HG02588 (cell line): ENCODE data around the gene PELI2.

ENCODE experiments used
- ATAC-seq: cut with Tn5 transposase; IDR thresholded peaks from one replicate; pipeline ENCODE4 v1.9.1; 2021; ENCODE audit warnings: mild to moderate bottlenecking, moderate library complexity; ENCODE audit not compliant: unreplicated experiment

The PELI2 gene

DNA sequence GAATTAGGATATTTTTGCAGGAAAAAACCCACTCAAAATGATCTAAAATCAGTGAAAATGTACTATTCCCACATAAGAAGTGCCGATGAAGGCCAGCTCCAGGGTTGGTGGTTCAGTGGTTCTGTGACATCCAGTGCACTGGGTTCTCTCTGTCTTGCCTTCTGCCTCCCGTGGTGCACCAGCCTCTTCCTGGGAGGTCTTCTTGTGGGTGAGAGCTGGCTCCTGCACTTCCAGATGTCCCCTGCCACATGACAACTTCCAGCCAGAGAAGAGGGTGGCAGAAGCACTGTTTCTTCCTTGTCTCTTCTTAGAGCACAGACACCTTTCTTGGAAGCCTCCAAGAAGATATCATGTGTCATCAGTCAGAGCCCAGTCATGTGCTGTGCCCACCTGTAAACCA lies 170.9 kb downstream of the PELI2 start:
- ATAC-seq, result no peak

DNA sequence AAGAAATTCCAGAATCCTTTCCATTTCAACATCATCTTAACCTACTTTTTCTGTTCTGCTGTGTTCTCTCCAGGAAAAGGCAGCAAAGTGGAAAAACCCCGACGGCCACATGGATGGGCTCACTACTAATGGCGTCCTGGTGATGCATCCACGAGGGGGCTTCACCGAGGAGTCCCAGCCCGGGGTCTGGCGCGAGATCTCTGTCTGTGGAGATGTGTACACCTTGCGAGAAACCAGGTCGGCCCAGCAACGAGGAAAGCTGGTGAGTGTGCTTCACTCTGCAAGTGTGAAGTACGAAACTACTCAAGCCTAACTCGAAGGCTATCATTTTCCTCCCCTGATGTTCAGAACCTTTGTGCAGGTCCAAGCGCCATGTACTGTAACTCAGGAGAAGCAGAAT lies 172.0 kb downstream of the PELI2 start:
- ATAC-seq, result no peak

DNA sequence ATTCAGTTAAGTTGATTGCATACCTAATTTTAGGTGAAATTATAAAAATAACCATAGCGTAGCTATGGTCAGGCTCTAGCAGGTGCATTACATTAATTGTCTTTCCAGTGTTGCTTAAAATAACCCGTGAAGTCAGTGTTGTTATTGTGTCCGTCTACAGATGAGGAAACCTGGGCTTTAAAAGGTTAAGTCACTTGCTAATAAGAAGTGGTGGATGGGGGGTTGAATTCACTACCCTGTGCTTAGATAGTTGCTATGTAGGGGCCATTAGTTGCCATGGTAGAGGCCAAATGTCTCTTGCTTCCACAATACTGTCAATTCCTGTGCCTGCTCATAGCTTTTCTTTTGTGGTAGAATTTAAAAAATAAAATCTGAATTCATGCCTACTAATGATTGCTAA lies 174.8 kb downstream of the PELI2 start:
- no peak for ATAC-seq

DNA sequence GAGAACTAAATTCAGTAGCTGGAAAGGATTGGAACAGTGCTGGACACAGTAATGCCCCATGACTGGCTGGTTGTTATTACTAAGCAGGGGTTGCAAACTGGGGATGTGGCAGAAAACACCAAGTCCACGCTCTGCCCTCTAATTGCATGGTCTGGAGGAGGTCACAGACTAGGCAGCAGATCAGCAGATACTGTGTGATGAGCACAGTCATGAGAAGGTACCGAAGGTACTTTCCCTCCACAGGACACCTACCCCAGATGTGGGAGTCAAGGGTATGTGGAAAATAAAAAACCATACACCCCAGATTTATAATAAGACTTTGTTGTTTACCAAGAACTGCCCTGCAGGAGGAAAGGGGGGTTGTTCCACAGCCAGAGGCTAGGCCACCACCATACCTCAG lies 175.3 kb downstream of the PELI2 start:
- ATAC-seq, result no peak

DNA sequence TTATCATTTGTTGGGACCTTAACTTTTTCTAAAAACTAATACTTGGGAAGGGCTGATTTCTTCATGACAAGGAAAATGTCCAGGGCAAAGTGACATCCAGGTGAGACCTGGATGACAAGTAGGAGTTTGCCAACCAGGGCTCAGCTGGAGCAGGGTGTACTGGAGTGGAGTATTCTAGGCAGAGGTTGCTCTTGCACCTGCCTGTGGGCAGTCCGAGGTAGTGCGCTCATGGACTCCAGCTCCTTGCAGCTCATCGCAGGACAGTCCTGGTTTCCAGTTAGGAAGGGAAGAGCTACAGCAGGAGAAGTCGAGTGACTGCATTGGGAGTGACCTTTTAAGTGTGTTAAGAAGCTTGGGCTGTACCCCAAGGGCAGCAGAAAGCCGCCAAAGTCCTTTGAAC lies 175.9 kb downstream of the PELI2 start:
- no peak for ATAC-seq

DNA sequence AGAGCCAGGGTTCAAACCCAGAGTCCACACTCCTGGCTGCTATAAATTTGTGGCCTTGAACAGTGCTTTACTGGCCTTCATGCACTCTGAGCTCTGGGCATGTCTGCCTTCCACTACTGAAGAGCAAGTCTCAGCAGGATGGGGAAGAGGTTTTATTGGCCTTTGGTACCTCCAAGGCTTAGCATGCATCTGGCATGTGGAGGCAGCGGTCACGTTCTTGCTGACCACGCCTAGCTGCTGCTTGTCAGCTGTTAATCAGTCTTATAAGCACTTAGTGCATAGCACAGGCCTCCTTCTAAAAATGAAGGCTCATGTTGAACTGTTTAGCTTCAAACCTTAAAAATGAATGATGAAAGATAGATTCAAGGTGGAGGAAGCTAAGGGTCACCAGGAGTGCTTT lies 177.5 kb downstream of the PELI2 start:
- ATAC-seq, result no peak

DNA sequence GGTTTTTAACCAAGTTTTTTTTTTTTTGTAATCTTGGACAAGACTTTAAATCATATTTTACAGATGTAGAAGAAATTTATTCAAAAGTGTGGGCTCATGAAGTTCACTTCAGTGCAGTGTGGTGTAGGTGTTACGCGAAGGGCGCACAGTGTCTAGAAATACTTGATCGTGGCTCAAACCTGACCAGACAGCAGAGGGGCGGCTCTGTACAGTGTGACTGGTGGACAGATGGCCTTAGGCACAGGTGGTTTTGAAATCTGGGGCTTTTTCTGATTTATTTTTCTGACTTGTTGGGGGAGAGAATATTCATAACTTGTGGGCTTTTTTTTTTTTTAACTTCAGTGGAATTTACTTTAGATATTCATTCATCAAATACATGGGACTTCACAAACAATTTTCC lies 179.2 kb downstream of the PELI2 start:
- ATAC-seq, result no peak

DNA sequence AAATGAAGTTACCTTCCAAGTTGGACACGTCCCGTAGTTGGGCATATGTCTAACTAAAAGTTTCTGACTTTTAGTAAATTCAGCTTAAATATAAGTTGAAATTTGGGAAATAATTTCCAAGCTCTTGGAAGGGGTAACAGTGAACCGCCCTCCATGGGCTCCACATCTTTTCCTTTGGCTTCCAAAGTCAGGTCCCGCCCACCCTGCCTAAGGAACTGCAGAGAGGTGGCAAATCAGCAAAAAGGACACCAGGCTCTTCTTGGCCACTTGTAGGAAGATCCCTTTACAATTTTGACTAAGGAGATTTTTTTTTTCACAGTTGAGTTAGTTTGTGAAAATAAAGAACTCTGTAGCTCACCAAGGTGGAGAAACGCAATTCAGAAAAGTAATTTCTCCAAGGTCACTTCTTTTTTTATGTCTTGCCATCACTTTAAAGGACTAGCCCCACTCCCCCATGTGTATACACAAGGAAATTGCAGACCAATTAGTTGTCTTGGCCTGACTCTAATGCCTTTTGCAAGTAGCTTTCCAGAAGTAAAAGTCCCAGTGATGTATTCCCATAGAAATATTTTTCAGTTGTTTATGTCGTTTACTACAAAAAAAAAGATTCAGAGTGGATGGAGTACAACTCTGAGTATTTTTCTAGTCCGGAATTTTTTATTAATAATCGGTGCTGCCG lies 181.2 kb downstream of the PELI2 start:
- no peak for ATAC-seq

DNA sequence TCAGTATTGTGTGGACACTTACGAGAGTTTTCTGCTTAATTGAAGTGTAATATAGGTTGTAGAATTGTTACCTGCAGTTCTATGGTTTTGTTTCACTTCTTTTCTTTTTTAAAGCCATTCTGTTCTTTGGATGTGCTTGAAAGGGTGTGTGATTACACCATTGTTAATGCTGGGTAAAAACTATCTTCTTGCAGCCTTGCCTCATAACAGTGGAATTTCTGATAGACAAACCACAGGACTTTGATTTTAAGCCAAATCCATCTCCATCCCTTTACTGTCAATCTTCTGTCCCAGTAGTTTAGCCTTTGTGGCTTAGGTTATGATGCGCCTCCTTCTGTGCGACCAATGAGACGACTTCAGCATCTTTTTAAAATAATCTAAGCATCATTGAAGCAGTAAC lies 182.3 kb downstream of the PELI2 start:
- no peak for ATAC-seq

DNA sequence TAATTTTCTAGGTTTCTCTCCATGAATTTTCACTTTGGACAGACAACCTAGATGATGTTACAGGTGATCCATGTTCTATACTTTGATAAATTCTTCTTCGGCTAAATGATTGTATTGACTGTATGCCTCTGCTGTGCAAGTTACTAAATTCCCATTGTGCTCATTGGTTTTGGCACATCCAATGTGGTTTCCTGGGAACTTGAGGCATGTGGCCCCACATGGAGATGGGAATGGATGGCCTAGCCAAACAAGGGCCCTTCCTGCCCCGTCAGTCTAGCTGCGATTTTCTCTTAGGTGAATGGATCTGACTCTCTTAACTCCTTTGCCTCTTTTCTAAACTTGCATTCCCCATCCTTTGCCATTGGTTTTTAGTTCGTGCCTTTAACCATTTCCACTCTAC lies 186.2 kb downstream of the PELI2 start:
- ATAC-seq, result no peak

DNA sequence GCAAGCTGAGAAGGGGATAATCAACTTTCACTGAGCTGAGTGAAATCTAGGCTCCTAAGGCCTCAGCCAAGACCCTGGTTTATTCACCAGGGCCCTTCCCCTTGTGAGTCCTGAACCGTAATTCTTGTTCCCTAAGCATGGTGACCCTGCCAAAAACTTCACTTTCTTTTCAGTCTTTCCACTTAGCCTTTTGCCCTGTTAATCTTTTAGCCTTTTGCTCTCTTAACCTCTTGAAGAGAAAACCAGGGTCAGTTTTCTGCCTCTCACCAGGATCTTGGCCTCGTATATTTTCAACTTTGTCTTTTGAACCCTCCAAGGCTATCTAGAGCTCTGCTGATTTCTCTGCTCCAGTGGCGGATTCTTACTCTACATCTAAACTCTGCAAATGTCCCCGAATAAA lies 191.0 kb downstream of the PELI2 start:
- ATAC-seq, result no peak

DNA sequence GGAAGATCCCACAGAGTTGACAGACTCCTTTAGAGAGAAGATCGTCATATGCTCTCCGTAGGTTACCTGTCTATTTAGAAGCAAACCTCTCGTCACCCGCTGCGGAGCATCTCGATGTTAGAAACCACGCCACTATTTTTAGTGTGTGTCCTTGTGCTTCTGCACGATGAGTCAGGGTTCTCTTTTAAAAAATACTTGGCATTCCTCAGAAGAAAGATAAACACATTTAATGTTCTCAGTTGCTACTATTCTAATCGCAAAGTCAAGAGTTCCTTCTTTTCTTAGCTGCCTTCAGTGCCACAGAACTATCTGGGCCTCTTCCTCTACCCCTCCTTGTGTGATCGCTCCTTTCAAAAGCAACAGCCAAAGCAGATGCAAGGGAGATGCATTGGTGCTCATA lies 192.4 kb downstream of the PELI2 start:
- no peak for ATAC-seq

DNA sequence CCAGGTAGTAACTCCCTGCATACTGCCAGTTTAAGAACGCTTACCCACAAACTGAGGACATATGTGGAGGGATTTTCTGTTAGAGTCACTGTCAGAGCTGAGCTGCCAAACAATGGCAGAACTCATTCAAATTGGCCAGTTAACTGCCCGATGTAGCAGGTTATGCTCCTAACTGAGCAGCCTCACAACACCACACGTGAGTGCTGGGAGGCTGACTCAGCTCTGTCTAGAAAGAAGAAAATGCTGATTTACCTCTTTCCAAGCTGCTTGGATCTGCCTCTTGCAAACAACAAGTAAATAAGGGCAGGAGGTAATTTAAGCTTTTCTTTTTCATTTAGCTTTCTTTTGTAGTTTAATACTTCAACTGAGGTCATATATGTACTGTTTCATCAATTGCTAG lies 195.6 kb downstream of the PELI2 start:
- no peak for ATAC-seq

DNA sequence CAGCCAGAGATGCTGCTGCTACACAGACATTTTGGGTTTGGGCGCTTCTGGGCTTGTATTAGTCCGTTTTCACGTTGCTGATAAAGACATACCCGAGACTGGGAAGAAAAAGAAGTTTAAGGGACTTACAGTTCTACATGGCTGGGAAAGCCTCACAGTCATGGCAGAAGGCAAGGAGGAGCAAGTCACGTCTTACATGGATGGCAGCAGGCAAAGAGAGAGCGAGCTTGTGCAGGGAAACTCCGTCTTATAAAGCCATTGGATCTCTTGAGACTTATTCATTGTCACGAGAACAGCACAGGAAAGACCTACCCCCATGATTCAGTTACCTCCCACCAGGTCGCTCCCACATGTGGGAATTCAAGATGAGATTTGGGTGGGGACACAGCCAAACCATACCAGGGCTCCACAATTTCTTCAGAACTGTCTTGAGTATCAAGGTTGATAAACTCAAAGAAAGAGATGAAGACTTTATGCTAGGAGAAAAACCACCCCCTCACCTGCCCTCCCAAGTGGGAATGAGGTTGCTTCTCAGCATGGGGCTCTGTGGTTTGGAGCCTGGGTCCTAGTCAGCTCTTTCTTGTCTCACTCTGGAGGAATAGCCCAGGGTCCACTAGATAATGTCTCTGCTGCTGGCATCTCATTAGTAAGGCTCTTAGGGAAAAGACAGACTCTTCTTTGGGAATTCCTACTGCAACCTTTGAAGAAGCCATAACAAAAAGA lies 200.3 kb downstream of the PELI2 start:
- no peak for ATAC-seq

DNA sequence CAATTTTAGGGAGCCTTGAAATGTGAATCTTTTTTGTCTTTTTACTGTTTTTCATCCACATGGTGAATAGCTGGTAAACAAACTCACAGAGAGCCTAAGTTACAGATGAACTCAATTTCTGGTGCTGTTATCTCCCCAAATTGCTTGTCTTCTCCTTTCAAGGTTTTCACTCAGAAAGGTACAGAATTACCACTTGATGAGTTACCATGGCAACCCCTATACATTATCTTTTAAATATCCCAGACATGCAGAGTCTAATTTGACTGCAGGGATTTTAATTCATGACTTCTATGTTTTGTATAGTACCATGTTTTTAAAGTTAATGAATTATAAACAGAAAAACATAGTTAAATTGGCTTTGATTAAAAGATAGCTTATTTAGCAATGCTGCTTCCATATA lies 203.7 kb downstream of the PELI2 start:
- ATAC-seq, result no peak

DNA sequence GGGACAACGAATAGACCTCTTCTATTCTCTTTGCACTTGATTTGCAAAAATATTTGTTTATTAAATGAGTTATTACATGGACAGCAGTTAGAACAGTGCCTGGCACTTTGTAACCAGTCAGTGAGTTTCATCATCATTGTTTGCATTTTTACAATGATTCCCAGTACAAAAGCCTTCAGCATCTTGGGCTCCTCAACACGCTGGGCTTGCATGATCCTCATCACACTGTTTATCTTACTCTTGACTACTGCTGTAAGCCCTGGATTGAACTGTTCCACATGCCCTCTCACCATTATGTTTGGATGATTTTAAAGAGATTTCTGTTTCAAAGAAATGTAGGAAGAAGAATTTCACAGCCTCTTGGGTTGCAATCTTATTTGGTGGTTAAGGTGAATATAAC lies 204.3 kb downstream of the PELI2 start:
- ATAC-seq, result no peak

DNA sequence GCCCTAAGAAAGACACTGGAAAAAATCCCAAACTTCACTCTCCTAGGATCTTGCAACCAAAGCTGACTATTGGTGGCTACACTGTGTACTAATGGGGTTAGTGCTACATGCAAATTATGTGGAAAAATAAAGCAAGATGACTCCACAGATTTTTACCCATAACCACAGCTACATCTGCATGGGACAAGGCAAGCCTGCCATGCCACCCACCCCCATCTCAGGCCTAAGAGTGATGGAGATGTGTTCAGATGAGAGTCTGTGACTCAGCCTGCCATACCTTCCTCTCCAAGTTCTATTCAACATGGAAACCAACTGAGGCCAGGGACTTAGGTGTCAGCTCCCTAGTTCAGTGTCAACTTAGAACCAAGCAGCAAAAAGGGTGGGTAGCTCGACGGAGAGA lies 206.2 kb downstream of the PELI2 start:
- no peak for ATAC-seq

DNA sequence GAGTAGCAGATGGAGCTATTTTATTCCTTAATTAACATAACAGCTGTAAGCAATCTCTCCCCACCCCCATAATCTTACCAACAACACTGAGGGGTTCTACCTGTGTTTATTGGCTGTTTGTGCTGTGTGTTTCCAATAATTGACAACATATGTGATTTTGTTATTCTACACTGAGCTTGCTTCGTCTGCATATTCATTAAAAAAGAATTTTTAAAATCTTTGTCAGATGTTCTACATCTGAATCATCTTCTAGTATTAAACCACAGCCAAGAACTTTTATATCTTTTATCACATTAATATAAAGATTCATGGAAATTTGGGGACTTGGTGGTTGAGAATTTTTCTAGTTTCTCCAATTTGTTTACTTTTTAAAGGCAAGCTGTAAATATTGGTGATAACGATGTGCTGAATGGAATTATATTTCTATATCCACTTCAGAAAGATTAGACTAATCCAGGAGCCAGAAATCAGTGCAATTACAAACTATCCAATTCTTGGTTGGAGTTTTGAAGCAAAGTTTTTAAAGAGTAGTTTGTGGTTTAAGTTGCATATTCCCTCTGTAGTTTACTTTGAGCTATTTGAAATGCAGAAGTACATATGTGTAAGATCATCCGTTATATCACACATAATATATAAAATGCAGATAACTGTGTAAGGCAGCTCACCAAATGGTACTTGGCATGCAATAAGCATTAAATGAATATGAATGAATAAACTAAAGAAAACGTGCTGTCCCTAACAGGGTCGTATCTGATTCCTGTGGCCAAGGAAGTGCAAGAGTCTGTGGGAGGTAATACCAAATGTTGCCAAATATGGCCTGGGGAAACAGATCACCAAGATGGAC lies 206.9 kb downstream of the PELI2 start:
- ATAC-seq, result no peak

DNA sequence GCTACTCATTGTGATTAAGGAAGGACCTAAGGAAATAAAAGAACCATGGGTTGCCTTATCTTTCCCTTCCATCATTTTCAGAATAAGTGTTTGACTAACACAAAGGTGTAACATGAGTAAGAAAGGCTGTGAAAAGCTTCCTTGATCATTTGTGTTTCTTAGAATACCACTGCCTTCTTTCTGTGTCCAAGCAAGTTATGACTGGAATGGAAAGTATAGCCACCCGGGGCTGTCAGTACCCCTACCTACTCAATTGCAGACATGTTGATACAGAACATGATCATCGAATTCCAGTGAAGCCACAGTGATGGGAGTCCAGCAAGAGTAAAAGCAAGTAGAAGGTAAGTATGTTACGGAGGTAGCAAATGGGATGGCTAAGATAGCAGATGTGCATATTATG lies 209.8 kb downstream of the PELI2 start:
- ATAC-seq, result no peak

DNA sequence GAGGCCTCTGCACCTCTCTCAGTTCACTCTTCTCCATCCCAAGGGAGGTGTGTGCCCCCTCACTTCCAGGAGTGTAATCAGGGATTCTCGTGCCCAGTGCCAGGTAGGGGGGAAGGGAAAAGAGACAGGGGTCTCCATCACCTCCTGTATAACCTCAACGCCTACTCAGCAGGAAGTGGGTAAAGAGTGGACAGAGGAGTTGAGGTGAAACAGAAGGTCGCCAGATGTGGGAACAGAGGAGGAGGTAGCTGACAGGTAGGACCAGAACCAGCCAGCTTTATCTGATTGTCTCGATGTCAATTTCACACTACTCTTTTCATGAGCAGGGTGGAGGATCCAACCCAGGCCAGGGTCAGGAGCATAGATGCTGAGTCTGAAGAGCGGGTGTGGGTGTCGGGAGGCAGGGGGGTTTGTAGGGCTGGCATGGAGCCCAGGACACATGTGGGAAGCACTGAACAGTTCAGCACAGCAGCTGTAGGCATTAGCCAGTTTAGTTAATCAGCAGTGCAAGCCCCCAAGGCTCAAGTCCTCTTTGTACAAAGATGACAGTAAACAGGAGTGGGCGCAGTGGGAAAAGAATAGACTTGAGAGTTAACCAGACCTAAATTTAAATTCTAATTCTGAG lies 213.5 kb downstream of the PELI2 start:
- ATAC-seq, result no peak
